GM12892 (cell line): ENCODE results near the gene TALDO1.

Experiments used
- POLR2A ChIP-seq: IDR thresholded peaks from 2 replicates; pipeline ENCODE4 v1.6.1; 2011; ENCODE audit warnings: low read depth, low read length, control low read depth
- POLR2AphosphoS5 ChIP-seq: IDR thresholded peaks from 2 replicates; pipeline ENCODE4 v1.6.1; 2011; ENCODE audit warnings: low read depth, low read length, control low read depth

- TF ChIP-seq POLR2AphosphoS5 (0 out of 2 replicates have a peak, but pooled peaks have one; percentile 2), POLR2A (no peak)
These were observed 23.7 kb downstream of the TALDO1 start for GRCh38 chr11:770642-771616.
